Measurements from ENCODE around the gene VAMP1.

Gene VAMP1

DNA sequence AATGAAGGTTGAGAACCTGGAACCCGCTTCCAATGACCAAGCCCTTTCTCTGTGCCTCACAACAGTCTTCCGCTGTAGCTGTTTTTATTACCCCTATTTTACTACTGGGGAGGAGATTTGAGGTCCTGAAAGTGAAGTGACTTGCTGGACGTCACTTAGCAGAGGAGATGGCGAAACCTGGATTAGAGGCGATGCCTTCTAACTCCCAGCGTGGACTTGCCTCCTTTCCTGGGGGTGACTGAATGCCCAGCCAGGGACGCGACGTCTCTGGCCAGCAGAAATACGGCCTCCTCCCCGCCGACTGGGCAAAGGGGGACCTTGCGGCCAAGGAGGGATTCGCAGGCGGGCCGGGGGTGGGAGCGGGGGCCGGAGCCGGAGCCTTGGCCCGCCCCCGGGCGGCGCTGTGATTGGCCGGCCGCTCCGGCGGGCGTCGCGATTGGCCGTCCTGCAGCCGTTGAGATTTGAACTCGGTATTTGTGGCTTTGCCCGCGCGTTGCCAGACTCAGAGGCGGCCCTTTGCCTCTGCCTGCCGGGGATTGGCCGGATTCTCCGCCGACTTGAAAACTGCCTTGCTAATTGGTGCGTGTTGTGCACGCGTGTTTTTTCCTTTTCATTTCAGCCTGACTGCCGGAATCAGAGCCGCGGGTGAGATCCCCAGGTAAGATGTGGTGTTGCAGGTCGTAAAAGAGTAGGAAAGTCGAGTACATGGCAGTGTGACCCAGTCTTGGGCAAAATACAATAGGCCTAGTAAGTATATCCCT, 23.2 kb upstream of the VAMP1 start, which contains the start of gene NCAPD2:
TSS of gene NCAPD2 (plus strand) at position 606 of the 761 bp plus-strand sequence. CDS start 997 bp downstream, outside the sequence.
- TF ChIP-seq, protein P1, sequence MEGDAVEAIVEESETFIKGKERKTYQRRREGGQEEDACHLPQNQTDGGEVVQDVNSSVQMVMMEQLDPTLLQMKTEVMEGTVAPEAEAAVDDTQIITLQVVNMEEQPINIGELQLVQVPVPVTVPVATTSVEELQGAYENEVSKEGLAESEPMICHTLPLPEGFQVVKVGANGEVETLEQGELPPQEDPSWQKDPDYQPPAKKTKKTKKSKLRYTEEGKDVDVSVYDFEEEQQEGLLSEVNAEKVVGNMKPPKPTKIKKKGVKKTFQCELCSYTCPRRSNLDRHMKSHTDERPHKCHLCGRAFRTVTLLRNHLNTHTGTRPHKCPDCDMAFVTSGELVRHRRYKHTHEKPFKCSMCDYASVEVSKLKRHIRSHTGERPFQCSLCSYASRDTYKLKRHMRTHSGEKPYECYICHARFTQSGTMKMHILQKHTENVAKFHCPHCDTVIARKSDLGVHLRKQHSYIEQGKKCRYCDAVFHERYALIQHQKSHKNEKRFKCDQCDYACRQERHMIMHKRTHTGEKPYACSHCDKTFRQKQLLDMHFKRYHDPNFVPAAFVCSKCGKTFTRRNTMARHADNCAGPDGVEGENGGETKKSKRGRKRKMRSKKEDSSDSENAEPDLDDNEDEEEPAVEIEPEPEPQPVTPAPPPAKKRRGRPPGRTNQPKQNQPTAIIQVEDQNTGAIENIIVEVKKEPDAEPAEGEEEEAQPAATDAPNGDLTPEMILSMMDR (IDR thresholded peaks at IDR 0.05) = no peak

DNA sequence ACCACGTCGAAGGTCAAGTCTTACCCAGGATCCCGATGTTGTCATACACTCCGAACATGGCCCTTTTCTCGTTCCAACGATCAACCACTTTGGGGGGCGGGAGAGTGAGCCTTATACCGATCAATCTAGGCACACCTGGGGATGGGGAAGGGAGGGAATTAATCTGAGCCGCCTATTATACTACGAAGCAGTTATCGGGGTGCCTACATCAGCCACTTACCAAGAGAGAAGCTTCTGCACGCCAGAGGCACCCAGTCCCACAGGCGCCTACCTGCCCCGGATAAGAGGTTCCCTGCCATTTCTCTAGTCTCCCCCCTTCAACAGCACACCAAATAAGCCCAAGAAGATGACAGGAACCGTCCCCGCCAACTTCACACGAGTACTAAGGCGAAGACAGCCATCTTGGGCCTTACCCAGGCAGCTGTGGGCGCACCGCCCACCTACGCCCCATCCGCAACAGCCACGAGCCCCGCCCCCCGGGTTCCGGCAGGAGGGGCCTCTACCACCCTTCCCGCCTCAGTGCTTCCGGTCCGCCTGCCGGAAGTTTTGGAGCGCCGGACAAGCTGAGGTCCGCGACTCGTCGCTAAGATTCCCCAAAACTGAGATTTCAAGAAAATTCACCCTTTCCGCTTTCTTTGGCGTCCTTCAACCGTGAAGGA, 22.5 kb upstream of the VAMP1 start, which contains the start of gene MRPL51:
TSS of gene MRPL51 (minus strand) at position 425 of the 659 bp plus-strand sequence. CDS start at position 299, 126 bp downstream.
- TF ChIP-seq, protein P1 (IDR thresholded peaks at IDR 0.05) = no peak

DNA sequence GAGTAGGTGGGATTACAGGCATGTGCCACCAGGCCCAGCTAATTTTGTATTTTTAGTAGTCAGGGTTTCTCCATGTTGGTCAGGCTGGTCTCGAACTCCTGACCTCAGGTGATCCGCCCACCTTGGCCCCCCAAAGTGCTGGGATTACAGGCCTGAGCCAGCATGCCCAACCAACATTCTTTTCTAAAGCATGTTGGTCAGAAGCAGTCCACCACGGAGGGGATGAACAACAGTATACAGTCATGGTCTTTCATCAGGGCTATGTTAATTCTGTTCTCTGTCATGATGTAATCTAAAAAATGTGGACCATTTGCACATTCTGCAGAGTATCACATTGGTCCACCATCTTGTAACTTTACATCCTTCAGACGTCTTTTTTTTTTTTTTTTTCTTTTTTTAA, 19.0 kb upstream of the VAMP1 start:
- TF ChIP-seq, protein P1 (IDR thresholded peaks at IDR 0.05) = no peak

DNA sequence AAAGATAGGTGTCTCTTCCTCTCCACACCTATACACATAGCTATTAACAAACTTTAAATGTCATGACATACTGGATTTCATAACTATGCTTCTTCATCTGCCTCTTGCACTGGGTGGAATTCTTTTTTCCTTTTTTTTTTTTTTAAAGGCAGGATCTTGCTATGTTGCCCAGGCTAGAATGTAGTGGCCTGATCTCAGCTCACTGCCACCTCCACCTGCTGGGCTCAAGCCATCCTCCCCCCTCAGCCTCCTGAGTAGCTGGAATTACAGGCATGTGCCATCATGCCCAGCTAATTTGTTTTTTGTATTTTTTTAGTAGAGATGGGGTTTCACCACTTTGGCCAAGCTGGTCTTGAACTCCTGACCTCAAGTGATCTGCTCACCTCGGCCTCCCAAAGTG, 17.8 kb upstream of the VAMP1 start:
- TF ChIP-seq, protein P1 (IDR thresholded peaks at IDR 0.05) = no peak

DNA sequence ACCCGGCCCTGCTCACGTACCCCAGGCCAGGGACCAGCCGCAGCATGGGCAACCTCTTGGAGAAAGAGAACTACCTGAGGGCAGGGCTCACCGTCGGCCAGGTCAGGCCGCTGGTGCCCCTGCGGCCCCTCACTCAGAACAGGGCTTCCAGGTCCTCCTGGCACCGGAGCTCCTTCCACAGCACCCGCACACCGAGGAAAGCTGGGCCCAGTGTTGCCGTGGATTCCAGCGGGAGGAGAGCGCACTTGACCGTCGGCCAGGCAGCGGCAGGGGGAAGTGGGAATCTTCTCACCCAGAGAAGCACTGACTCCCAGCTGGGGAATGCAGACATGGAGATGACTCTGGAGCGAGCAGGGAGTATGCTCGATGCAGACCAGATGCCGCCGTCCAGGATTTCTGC, 7.9 kb upstream of the VAMP1 start:
- TF ChIP-seq, protein P1 (IDR thresholded peaks at IDR 0.05) = no peak

DNA sequence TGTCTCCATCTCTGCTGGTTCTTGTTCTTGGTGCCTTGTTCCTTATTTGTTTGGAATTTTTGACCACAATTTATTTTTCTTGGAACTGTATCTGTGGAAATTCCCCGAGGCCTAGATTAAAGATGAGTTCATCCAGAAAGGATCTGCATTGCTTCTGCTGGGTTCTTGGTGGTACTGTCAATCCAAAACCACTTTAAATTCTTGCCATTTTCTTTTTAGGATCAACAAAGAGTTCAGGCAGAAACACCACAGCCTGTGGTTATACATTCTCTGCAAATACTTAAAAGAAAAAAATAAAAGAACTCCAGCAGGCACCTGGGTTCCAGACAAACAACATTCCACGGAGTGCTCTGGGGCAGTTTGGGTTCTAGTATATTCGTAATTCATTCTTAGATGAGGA, 6.0 kb upstream of the VAMP1 start:
- TF ChIP-seq, protein P1 (IDR thresholded peaks at IDR 0.05) = no peak

DNA sequence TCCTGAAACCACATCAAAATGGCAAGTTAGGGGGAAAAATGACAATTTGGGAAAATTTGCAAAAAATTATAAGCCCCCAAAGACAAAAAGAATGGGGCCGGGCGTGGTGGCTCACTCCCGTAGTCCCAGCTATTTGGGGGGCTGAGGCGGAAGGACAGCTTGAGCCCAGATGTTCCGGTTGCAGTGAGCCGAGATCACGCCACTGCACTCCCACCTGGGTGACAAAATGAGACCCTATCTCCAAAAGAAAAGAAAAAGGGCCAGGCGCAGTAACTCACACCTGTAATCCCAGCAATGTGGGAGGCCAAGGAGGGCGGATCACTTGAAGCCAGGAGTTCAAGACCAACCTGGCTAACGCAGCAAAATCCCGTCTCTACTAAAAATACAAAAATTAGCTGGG, 2.0 kb upstream of the VAMP1 start:
- TF ChIP-seq, protein P1 (IDR thresholded peaks at IDR 0.05) = no peak

Measured in LNCAP (cell line).